GM19025 (cell line): Measurements from ENCODE around the gene POLDIP2.

ENCODE experiments used
- ATAC-seq: cut with Tn5 transposase; IDR thresholded peaks from one replicate; pipeline ENCODE4 v1.9.1; 2021; ENCODE audit warnings: mild to moderate bottlenecking, low read depth, moderate library complexity; ENCODE audit not compliant: unreplicated experiment

The POLDIP2 gene, protein sequence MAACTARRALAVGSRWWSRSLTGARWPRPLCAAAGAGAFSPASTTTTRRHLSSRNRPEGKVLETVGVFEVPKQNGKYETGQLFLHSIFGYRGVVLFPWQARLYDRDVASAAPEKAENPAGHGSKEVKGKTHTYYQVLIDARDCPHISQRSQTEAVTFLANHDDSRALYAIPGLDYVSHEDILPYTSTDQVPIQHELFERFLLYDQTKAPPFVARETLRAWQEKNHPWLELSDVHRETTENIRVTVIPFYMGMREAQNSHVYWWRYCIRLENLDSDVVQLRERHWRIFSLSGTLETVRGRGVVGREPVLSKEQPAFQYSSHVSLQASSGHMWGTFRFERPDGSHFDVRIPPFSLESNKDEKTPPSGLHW

DNA sequence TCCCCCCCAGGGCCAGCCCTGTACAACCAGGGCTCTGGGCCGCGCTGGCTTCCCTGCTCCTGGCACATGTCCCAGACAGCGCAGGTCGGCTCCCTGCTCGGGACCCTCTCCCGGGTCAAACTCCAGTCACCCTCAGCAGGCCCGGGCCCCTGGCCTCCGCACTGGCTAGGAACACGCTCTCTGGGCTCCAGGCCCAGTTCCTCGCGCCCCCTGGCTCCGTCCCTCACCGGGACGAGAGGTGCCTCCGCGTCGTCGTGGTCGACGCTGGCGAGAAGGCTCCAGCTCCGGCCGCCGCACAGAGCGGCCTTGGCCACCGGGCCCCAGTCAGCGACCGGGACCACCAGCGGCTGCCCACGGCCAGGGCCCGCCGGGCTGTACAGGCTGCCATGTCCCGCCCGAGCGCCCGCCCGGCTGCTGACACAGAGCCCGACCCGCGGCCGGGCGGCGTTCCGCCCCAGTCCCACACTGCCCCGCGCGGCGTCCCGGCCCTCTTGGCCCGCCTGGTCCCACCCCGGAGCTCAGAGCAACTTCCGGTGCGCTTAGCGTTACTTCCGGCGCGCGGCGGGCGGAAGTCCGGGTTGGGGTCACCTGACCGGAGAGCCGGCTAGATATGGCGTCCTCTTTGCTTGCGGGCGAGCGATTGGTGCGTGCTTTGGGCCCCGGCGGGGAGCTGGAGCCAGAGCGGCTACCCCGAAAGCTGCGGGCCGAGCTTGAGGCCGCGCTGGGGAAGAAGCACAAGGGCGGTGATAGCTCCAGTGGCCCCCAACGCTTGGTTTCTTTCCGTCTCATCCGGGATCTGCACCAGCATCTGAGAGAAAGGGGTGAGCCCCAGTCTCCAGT is at the start of gene POLDIP2:
POLDIP2 (minus strand) TSS at position 467 of the 840 bp plus-strand sequence; CDS start at position 388, 79 bp downstream.
- peak; percentile 97 for ATAC-seq

GRCh38 chr17:28406473-28406814 is 49.1 kb upstream of the POLDIP2 start:
- no peak for ATAC-seq

DNA sequence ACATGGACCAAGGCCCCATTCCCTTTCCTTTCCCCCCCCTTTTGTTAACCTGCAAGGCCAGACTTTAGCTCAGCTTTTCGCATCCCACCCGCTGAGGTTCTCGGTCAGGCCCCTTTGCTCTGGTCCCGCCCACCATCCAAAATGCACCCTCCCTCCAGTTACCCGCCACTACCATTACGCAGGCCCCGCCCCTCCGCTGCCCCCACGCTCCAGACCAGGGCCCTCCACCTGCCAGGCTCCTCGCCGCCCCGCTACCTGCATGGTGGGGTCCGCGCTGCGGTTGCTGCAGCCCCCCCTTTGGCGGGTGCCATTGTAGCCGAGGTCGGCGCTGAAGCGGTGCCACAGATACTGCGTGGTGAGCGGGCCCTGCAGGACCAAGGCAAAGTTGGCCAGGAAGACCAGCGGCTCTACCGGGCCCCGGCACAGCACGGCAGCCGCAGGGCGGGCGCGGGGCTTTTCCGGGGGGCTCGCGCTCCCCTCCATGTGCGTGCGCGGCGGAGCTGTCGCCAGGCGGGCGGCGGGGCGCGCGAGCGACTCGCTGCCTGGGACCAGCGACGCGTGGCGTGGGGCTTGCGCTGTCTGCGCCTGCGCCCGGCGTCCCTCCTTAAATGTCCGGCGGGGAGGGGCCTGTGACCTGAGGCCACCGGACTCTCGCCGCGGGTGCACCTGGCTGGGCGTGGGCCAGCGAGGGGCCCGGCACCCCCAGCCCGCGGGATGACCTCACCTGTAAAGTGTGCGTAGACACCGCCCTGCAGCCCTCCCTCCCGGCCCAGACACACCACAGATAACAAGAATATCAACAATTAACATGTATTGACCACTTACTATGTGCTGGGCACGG is 48.5 kb upstream of the POLDIP2 start, which contains the start of gene SLC46A1:
SLC46A1 (minus strand) TSS at position 581 of the 841 bp plus-strand sequence; CDS start at position 483, 98 bp downstream.
- ATAC-seq, result peak; percentile 82

- no peak for ATAC-seq
Measured at GRCh38 chr17:28404812-28405570, 47.7 kb upstream of the POLDIP2 start.

- no peak for ATAC-seq
Measured at GRCh38 chr17:28404461-28404811, 47.1 kb upstream of the POLDIP2 start.

DNA sequence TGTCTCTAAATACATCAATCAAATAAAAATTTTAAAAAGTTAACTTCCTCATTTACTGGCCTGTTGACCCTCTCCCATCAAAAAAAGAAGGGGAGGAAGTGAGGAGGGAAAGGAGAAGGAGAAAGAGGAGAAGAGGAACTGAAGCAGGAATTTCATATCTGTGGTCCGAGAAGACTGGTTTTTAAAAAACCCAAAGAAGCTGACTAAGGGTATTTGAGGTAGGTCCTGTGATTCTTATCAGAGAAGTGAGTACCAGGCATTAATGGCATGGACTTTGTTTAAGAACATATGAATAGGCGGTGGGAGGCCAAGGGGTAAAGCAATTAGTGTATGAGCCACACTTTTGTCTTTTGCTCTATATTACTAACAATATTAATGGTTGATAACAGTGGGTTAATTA is 46.7 kb upstream of the POLDIP2 start:
- no peak for ATAC-seq

- no peak for ATAC-seq
Measured at GRCh38 chr17:28402844-28403243, 45.5 kb upstream of the POLDIP2 start.

GRCh38 chr17:28402224-28402630 is 44.9 kb upstream of the POLDIP2 start:
- no peak for ATAC-seq

- ATAC-seq, result no peak
Measured at GRCh38 chr17:28399808-28400207, 42.5 kb upstream of the POLDIP2 start.

DNA sequence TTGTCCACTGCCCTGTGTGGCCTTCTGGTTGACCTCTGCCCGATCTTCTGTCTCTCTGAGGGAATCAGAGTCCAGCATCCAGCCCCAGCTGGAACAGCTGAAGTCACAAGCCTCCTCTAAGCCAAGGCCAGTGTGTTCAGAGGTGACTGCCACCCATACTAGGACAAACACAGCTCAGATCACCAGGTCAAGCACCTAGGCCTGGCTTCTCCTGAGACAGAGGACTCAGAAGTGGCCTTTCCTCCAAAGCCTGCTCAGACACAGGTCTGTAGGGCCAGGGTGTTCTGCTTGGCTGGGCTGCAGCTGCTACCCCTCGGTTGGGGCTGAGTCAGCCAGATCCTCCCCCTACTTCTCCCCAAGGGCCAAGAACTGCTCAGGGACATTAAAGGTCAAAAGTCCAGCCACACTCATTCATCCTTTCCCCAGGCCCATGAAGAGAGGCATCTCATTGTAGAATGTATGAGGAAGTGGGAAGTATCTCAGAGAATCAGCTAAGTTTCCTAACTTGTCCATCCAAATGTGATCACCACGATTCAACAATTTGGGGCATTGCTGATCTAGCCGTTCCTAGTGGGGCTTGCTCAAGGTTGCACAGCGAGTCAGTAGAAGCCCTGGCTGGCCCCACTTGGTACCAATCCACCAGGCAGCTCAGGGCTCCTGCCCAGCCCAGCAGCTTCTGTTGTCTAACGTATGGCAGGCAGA is 41.1 kb upstream of the POLDIP2 start:
- ATAC-seq, result no peak

DNA sequence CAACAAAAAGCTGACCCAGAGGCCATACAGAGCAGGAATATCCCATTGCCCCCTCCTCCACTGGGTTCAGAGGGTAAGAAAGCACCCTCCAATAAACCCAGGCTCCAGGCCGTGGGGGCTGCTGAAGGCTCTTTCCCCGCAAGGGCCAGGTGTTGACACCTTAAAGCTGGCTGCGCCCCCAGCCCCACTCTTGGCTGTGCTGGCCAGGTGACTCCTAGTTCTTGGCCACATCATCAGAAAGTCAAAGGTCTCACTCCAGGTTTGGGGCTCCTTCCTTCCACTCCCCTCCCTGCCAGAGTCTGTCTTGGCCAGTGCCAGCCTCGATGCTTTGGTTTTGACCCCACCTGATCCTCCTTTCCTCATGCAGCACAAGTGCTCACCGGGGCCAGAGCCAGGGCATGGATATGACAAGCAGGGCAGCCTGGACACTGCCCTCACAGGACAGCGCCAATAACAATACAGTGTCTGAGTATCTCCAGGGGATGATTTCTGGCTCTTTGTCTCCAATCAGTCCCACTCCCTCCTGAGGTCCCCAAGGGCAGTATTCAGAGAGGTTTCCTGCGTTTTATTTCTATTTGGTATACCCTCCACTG is 40.5 kb upstream of the POLDIP2 start:
- no peak for ATAC-seq

DNA sequence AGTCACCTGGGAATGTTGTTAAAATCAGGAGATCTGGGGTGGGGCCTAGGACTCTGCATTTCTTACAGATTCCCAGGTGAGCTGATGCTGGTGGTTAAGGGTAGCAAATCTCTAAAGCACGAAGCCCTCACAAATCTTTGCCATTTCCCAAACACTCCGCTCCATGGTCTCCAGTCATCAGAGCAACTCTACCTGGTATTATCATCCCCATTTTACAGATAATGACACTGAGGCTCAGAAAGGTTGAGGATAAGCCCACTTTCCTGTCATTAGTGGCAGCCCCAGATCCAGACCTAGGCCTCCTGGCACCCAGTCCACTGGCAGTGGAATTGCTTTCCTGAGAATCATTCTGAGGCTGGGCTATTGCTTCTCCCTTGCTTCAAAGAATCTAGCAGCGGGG is 39.9 kb upstream of the POLDIP2 start:
- no peak for ATAC-seq

DNA sequence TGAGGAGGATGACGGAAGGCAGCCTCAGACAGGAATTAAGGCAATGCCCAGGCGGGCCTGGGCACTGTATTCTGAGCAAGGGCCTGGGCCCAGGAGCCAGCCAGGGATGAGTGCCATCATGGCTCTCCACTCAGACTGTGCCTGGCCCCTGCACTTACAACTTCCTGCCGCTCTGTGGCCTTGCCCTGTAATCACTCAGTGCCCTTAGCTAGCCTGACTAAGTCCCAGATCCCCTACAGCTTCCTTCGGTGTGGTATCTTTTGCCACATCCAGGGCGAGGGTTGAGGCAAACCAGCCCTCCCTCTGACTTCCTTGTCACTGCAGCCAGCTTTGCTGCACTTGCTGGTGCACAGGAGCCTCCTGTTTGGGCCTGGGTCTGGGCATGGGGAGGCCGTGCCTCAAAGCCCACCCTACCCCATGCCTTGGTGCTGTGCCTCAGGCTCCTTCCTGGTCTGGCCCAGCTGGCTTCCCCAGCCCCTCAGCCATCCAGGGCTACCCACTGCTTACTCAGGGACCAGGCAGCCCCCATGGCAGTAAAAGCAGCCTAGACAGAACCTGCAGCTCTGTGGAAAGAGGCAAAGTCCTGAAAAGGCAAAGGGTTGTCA is 39.4 kb upstream of the POLDIP2 start:
- ATAC-seq, result no peak

- no peak for ATAC-seq
Measured at GRCh38 chr17:28395968-28396367, 38.6 kb upstream of the POLDIP2 start.

- ATAC-seq, result no peak
Measured at GRCh38 chr17:28395426-28395825, 38.1 kb upstream of the POLDIP2 start.

- no peak for ATAC-seq
Measured at GRCh38 chr17:28394337-28395116, 37.2 kb upstream of the POLDIP2 start.

DNA sequence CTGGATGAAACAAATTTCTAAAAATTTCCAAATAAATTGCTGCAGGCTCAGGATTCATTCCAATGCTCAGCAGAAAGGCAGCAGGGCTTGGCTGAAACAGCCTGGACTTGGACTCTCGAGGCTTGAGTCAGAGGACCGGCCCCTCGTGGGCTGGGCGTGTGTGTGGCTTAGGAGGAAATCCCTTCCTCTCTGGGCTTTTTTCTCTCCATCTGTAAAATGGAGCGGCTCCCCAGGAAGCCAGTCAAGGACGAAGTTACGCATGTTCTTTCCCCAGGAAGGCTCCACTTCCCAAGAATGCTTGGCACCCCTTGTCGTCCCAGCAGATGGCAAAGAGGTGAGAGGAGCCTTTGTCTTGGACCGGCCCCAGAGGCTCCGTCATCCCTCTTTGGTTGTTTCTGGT is 35.2 kb upstream of the POLDIP2 start:
- no peak for ATAC-seq

DNA sequence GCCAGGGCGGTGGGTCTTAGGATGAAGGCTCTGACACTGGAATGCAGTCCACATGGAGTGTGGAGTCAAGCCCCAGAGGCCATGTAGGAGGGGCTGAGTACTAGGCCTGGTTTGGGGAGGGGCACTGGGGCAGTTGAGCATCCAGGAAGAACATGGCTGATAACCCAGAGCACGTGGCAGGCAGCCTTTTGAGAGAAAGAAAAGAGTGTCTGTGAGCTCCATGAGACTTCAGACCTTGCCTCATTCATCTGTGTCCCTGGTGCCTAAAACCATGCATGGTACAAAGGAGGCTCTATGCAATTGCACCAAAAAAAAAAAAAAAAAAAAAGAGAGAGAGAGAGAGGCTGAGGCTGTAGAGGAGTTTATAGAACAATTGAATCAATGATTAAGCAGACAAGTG is 34.1 kb upstream of the POLDIP2 start:
- no peak for ATAC-seq
